Measurements from ENCODE around the gene LYZL6. TPM values are rescaled to one million over a fixed set of nuclear protein-coding genes. Genes with fewer than 3 reads are reported as not detected.

The LYZL6 gene
- total and polyA plus RNA-seq, 10 of the 15 experiments (the other 5 are each of a cell fraction or from before 2014, with no cell fraction given) = not detected

DNA sequence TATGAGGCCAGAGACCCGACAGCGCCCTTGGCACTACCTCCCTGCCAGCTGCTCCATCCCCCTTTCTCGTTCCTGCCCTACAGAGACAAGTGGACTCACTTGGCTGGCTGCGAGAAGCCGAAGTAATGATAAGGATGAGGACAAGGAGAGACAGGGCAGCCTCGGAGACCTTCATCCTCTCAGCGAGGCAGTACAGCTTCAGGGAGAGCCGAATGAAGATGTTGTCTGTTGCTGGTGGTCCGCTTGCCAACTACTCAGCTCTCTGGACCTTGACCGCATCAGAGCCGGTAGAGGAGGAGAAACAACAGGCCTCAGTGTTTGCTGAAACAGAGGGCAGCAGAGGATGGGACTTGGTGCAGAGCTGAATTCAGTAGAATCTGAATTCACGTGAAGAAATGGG is 37.7 kb upstream of the LYZL6 start, which contains the start of gene CCL16:
Gene CCL16, minus strand, starts transcription at position 252 of the 400 bp plus-strand sequence. Its CDS starts 77 bp downstream, at position 175.
- ChIA-PET CTCF (interaction anchor here (0.5 to 19.0 kb wide), 12 partner anchors 8 to 502 kb away, joined by 3 to 622 read pairs (median 6); partner anchors contain the start of gene CCL23), RAD21 (ENCODE audit: unreplicated experiment) (interaction anchor here (0.6 to 17.2 kb wide), 9 partner anchors 10 to 912 kb away, joined by 3 to 342 read pairs (median 5); partner anchors contain the start of gene CCL18), POLR2A (interaction anchor here (1.0 kb wide), 1 partner anchor 10 kb away, joined by 4 read pairs; no protein-coding TSS in a partner anchor), SMC1A (ENCODE audit: uncharacterized antibody, unreplicated experiment) (interaction anchor here (0.7 to 17.2 kb wide), 11 partner anchors 9 to 744 kb away, joined by 3 to 485 read pairs (median 7); partner anchors contain the start of gene CCL15)
- DNase-seq (ENCODE audit: low read depth, low spot score) (no peak), FAIRE-seq (no peak), ATAC-seq (no peak)
- intact Hi-C loops (cut with micrococcal nuclease; ENCODE audit: unreplicated experiment) (no loop called here), in situ Hi-C loops (cut with MboI) (no loop called here)
- Histone ChIP-seq H3K9ac (ENCODE audit: control insufficient read depth, insufficient read depth, low read length) (no peak within 1 kb of the TSS), H4K20me1 (ENCODE audit: control insufficient read depth, insufficient read depth) (no peaks in the 10 kb centered on the region), H3K79me2 (ENCODE audit: control insufficient read depth, insufficient read depth, low read length) (no peaks in the 10 kb centered on the region), H3K36me3 (ENCODE audit: control insufficient read depth in 2 of 2, insufficient read depth in 2 of 2, low read length in 1 of 2) (no peaks in the 10 kb centered on the region), H3K9me3 (replicated peaks; ENCODE audit: control insufficient read depth, insufficient read depth, low read length) (no peaks in the 10 kb centered on the region; the same call in 1 of the 3 replicates), H3K27ac (ENCODE audit: control insufficient read depth, insufficient read depth) (no peak within 1 kb of the TSS), H3K4me2 (ENCODE audit: control insufficient read depth, insufficient read depth) (no peak within 1 kb of the TSS), H2AFZ (ENCODE audit: control insufficient read depth, low read depth, low read length) (no peak within 1 kb of the TSS), H3K27me3 (replicated peaks in 1 of 2; ENCODE audit: control insufficient read depth in 2 of 2, insufficient read depth in 2 of 2, low read length in 1 of 2) (no peaks in the 10 kb centered on the region), H3K4me3 (no peak within 1 kb of the TSS), H3K4me1 (ENCODE audit: control insufficient read depth, insufficient read depth, low read length) (peaks cover 6% of the 10 kb centered on the region; the same call in 1 of the 2 replicates)
- 55% methylated on average over 12 of the region's 12 CpGs for WGBS (ENCODE audit: insufficient coverage, insufficient replicate concordance, low lambda C conversion rate, missing lambda C conversion rate)
- BruUV-seq (replicated peaks) = no TSS peak
- TF ChIP-seq HDAC2 (IDR thresholded peaks at IDR 0.05) (no peak), ESRRA (IDR thresholded peaks at IDR 0.05; ENCODE audit: low read length) (no peak), TARDBP (IDR thresholded peaks at IDR 0.05; ENCODE audit: borderline replicate concordance) (no peak)

DNA sequence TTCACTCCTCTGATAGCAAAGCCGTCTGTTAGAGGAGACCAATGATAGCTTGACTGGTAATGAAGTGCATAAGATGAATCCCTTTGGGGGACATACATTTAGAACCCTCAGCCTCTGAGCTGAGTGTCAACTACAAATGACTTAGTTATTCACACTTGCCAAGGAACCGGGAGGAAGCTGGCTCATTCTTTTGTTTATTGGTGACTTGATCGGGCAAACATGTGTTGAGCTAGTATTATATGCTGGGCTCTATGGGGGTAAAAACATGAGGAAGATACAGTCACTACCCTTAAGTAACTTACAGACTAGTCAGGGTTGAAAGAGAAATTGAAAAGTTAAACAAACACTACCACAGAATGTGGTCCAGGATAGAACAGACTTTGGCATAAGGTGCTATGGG is 34.8 kb upstream of the LYZL6 start:
- SMC1A ChIA-PET (ENCODE audit: uncharacterized antibody, unreplicated experiment) = interaction anchor here (0.6 to 17.2 kb wide), 21 partner anchors 9 to 706 kb away, joined by 3 to 485 read pairs (median 4); partner anchors contain the start of genes CCL14, CCL3 and CCL4
- Histone ChIP-seq H3K27me3 (replicated peaks in 1 of 2; ENCODE audit: control insufficient read depth in 2 of 2, insufficient read depth in 2 of 2, low read length in 1 of 2) (no peaks in the 10 kb centered on the region), H3K4me3 (no peak overlapping the region), H3K79me2 (ENCODE audit: control insufficient read depth, insufficient read depth, low read length) (no peaks in the 10 kb centered on the region), H3K9me3 (replicated peaks; ENCODE audit: control insufficient read depth, insufficient read depth, low read length) (no peaks in the 10 kb centered on the region; the same call in 1 of the 3 replicates), H2AFZ (ENCODE audit: control insufficient read depth, low read depth, low read length) (no peak overlapping the region), H3K36me3 (ENCODE audit: control insufficient read depth in 2 of 2, insufficient read depth in 2 of 2, low read length in 1 of 2) (no peaks in the 10 kb centered on the region), H3K4me2 (ENCODE audit: control insufficient read depth, insufficient read depth) (no peak overlapping the region), H3K9ac (ENCODE audit: control insufficient read depth, insufficient read depth, low read length) (no peak overlapping the region), H3K27ac (ENCODE audit: control insufficient read depth, insufficient read depth) (no peak overlapping the region), H3K4me1 (ENCODE audit: control insufficient read depth, insufficient read depth, low read length) (peaks cover 6% of the 10 kb centered on the region; the same call in 1 of the 2 replicates), H4K20me1 (ENCODE audit: control insufficient read depth, insufficient read depth) (no peaks in the 10 kb centered on the region)
- intact Hi-C loops (cut with micrococcal nuclease; ENCODE audit: unreplicated experiment) (no loop called here), in situ Hi-C loops (cut with MboI) (no loop called here)
- RAD21 ChIA-PET (ENCODE audit: unreplicated experiment) = interaction anchor here (1.1 to 17.2 kb wide), 9 partner anchors 9 to 170 kb away, joined by 4 to 342 read pairs (median 8); partner anchors contain the start of gene CCL3
- CTCF ChIA-PET = interaction anchor here (0.7 to 19.0 kb wide), 12 partner anchors 9 to 505 kb away, joined by 3 to 622 read pairs (median 4); partner anchors contain the start of genes CCL18 and CCL3
- DNase-seq (ENCODE audit: low read depth, low spot score) = no peak
- POLR2A ChIA-PET = interaction anchor here (1.2 to 1.3 kb wide), 2 partner anchors 94 to 172 kb away, joined by 3 to 5 read pairs; no protein-coding TSS in a partner anchor
- no peak for ATAC-seq
- BruUV-seq (replicated peaks) = no TSS peak
- WGBS (ENCODE audit: insufficient coverage, insufficient replicate concordance, low lambda C conversion rate, missing lambda C conversion rate) = 67% methylated on average over 3 of the region's 3 CpGs
- no peak for FAIRE-seq
- TF ChIP-seq HDGF (IDR thresholded peaks at IDR 0.05) (no peak), HDAC6 (IDR thresholded peaks at IDR 0.05; ENCODE audit: unreplicated experiment) (no peak), RELA (IDR thresholded peaks at IDR 0.05; ENCODE audit: borderline replicate concordance, partially characterized antibody) (no peak), SMAD1 (IDR thresholded peaks at IDR 0.05; ENCODE audit: low read depth, partially characterized antibody) (no peak), HCFC1 (IDR thresholded peaks at IDR 0.05; ENCODE audit: low read length) (no peak), ZBED1 (IDR thresholded peaks at IDR 0.05; ENCODE audit: borderline replicate concordance) (no peak), NR2C1 (IDR thresholded peaks at IDR 0.05) (no peak), ATF7 (IDR thresholded peaks at IDR 0.05; ENCODE audit: low read depth) (no peak), SMARCA5 (IDR thresholded peaks at IDR 0.05) (no peak), TCF12 (IDR thresholded peaks at IDR 0.05; ENCODE audit: low read depth, low read length) (no peak), SRF (IDR thresholded peaks at IDR 0.05; ENCODE audit: low read depth in 2 of 2, low read length in 2 of 2) (no peak), JUND (IDR thresholded peaks at IDR 0.05; ENCODE audit: low read depth, low read length) (no peak), SP1 (IDR thresholded peaks at IDR 0.05; ENCODE audit: low read depth, low read length) (no peak), ZNF24 (IDR thresholded peaks at IDR 0.05) (no peak), GATAD2B (conservative IDR thresholded peaks at IDR 0.05; ENCODE audit: low read depth) (no peak)
